ENCODE results near the gene LGR6.
"Not testable (repeated sequence)": the region's sequence is repeated elsewhere in the genome, so short reads cannot be mapped to it uniquely, and the experiment has no call there.

LGR6 gene

GRCh38 chr1:202343652-202344349 lies 150.2 kb downstream of the LGR6 start:
- peak; percentile 31 for DNase-seq (ENCODE audit: low spot score)

DNA sequence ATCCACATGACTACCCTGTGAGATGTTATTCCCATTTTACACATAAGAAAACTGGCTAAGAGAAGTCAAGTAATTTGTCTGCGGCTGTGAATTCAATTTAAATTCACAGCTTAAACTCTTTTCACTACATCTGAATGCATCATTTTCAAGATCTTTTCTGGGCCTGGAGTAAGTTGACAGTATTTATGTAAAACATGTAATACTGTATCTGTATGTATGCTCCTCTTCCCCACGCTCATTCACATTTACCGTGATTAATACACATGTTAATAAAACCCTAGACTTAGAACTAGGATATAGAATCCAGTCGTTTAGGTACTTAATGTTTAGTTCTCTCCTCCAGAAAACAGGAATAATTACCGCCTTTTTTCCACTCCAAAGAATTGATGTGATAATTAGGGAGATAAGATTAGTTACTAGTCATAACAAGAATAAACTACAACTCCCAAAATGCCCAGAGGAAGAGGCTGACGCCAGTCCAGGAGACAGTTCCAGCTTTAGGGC lies 154.5 kb downstream of the LGR6 start:
- no peak for DNase-seq (ENCODE audit: low spot score)

- peak; percentile 95 for DNase-seq (ENCODE audit: low spot score)
These were observed 155.1 kb downstream of the LGR6 start, which contains the start of gene PPP1R12B for GRCh38 chr1:202348509-202349205. TSS of gene PPP1R12B (plus strand) at chr1:202348699. CDS start at chr1:202348852, 153 bp downstream.

GRCh38 chr1:202349206-202349928 lies 155.8 kb downstream of the LGR6 start:
- DNase-seq (ENCODE audit: low spot score) = peak; percentile 48

- DNase-seq (ENCODE audit: low spot score) = no peak
These were observed 158.1 kb downstream of the LGR6 start for GRCh38 chr1:202351725-202352124.

DNA sequence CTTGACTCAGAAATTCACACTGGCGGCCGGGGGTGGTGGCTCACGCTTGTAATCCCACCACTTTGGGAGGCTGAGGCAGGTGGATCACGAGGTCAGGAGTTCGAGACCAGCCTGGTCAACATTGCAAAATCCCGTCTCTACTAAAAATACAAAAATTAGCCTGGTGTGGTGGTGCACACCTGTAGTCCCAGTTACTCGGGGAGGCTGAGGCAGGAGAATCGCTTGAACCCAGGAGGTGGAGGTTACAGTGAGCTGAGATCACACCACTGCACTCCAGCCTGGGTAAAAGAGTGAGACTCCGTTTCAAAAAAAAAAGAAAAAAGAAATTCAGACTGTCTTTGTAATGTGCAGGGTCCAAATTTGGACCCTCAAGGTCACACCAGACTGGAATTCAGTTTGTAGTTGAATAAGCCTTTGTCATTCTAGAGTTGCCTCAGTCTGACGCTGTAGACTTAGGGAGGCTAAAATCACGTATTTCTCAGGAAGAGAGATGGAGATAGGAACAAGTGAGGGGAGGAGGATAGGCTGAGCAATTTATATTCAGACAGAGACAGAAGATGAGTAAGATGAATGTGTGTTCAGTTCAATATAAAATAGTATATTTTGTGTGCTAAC lies 159.1 kb downstream of the LGR6 start:
- DNase-seq (ENCODE audit: low spot score) = not testable (repeated sequence)

GRCh38 chr1:202355944-202356553 lies 162.4 kb downstream of the LGR6 start:
- no peak for DNase-seq (ENCODE audit: low spot score)

DNA sequence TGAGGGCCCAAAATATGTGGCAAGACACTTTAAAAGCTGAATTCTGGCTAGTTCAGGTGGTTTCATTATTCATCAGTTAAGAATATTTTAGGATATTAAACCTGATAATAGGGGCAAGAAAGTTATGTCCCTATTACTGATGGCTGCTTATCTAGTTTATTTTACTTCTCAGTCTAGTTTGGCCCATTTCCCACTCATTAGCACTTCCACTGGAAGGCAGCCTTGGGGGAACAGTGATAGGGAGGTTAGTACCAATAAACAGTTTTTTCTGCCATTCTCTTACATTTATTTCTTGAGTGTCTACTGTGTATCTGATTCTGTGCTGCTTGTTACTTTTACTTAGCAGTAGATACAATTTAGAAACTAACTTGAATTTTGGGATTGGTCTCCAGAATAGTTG lies 163.9 kb downstream of the LGR6 start:
- no peak for DNase-seq (ENCODE audit: low spot score)

GRCh38 chr1:202361224-202361623 lies 167.6 kb downstream of the LGR6 start:
- DNase-seq (ENCODE audit: low spot score) = no peak

DNA sequence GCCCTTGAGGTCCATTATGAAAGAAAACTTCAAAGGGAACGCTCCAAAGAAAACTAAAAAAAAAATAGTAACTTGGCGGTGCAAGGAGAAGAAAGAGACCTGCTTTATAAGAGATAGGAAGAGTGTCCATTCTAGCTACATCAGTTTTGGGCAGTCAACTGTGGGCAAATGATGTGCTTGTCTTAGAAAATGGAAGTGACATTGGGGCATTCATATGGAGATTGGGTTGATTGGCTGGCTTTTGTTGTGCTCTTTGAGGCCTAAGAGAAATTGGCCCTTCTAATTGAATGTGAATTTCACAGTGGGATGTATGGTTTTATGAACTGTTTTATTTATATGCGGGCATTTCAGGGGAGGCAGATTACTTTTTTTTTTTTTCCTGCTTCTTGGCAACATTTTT lies 168.1 kb downstream of the LGR6 start:
- DNase-seq (ENCODE audit: low spot score) = no peak

DNA sequence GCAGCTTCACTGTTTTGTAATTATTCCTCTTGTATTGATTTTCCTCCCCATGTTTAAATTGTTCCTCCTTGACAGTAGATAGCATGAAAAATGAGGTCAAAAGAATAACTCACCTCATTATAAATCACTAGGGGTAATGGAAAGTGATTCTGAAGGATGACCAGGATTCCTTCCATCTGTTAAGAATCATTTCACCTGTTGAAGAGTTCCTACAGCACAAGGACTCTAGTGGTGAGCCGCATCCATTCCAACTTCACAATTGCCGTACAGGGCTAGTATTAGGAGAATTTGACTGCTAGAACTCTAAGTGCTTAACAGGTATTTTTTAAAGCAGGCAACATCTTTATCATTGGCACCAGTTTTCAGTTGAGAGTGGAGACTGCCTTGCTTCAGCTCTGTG lies 168.6 kb downstream of the LGR6 start:
- DNase-seq (ENCODE audit: low spot score) = no peak

- DNase-seq (ENCODE audit: low spot score) = peak; percentile 47
These were observed 171.7 kb downstream of the LGR6 start for GRCh38 chr1:202365092-202365815.

DNA sequence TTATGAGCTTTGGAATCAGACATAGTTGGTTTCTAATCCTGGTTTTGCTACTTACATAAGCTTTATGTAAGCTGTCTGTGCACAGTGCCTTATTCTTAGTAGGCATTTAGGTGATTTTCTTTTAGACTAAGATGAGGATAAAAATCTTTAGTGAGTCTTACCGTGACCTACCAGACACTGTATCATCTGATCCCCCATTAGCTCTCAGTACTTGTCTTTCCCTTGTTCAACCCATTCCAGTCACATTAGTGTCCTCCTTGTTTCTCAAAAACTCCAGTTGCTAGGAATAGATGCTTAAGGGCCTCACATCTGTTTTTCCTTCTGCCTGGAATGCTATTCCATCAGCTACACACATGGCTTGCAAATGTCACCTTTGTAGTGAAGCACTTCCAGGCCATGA lies 173.7 kb downstream of the LGR6 start:
- DNase-seq (ENCODE audit: low spot score) = peak; percentile 73
